Mammary epithelial cell (primary cell): ENCODE data around the gene OR6J1.

Experiments used
- CTCF ChIP-seq, 2 donors: IDR thresholded peaks in 1 of 2; conservative IDR thresholded peaks in 1 of 2; 2 replicates each; pipeline ENCODE4 v1.5.1; 2011 to 2012; ENCODE audit warnings: inconsistent platforms in 2 of 2, low read length in 2 of 2, mild to moderate bottlenecking in 2 of 2, control low read depth in 1 of 2, low read depth in 1 of 2; ENCODE audit not compliant: insufficient read depth in 1 of 2; ENCODE audit errors: extremely low read depth in 1 of 2
- EZH2 ChIP-seq: IDR thresholded peaks from 2 replicates; pipeline ENCODE4 v1.6.1; 2012; ENCODE audit warnings: low read length, inconsistent platforms, borderline replicate concordance

GRCh38 chr14:22644305-22644635, at the start of gene OR6J1:
- TF ChIP-seq CTCF (conservative IDR thresholded peaks at IDR 0.05 in 1 of 2, IDR thresholded peaks at IDR 0.05 in 1 of 2; ENCODE audit: extremely low read depth in 1 of 2, insufficient read depth in 1 of 2, low read depth in 1 of 2, low read length in 2 of 2) (no peak), EZH2 (no peak)
